Fibroblast of villous mesenchyme (primary cell): ENCODE data around the gene ROPN1L. TPM values are rescaled to one million over a fixed set of nuclear protein-coding genes. Genes with fewer than 3 reads are reported as not detected.
"Not testable (repeated sequence)": the region's sequence is repeated elsewhere in the genome, so short reads cannot be mapped to it uniquely, and the experiment has no call there.

Experiments
- DNase-seq: peaks from one replicate; pipeline ENCODE4 v3.0.0-alpha.2; 2010; ENCODE audit warnings: low read depth
- H3K4me3 ChIP-seq: 2 replicates; pipeline ENCODE4 v1.5.1; 2011; ENCODE audit warnings: low read depth, mild to moderate bottlenecking, low read length
- CTCF ChIP-seq: IDR thresholded peaks from 2 replicates; pipeline ENCODE4 v1.5.1; 2012; ENCODE audit warnings: low read depth, mild to moderate bottlenecking, low read length; ENCODE audit not compliant: insufficient read depth
- small RNA-seq: library from RNA; depleted of rRNA; stranded (forward); fragments of <200 nt; gene quantifications from one replicate; pipeline ENCODE3, GENCODE V24; 2012
- total RNA-seq: library from RNA; depleted of rRNA; stranded (reverse); fragments of >200 nt; gene quantifications from 2 replicates; pipeline ENCODE4 v1.2.3, GENCODE V29; 2012

Gene ROPN1L
- total RNA-seq, 1 donor, result 0.43 TPM

DNA sequence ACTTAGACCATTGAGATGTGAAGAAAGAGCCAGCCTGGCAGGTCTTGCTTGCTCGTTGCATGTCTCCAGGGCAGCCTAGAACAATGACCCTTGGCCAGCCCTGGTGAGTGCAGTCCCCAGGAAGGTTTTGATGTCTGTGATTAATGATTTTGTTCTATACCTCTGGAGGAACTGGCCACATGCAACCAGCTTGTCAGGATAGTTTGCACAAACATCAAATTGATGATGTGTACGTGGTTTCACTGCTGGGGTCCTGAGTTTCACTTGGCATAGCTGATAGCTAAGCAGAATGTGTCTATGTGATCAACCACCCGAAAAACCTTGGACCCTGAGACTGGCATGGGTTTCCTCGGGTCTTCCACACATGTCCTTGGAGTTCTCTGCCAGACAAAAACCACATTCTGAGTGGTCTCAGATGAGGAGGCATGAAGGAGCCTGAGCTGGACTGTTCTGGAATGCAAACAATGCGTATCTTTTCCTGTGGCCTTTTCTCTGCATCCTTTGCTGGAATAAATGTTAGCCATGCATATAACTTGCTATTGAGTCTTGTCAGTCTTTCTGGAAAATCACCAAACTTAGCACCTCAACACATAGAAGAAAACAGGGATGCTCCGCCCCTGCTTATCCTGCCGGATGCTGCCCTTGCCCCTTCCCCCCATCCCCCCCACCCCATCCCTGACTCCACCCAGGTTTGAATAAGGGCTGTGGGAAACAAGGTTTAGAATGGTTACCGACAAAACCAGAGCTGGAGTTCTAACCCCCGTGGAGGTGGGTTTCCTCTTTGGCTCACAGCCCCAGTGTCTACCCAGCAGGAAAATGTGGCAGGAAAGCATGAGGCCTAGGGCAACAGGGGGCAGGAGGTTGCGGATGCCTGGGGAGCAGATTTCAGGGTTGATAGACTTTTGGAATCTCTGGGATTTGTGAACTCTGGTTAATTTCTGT is 72.1 kb downstream of the ROPN1L start:
- DNase-seq, result peak; percentile 67
- H3K4me3 ChIP-seq, result no peak overlapping the region
- no peak for TF ChIP-seq CTCF

DNA sequence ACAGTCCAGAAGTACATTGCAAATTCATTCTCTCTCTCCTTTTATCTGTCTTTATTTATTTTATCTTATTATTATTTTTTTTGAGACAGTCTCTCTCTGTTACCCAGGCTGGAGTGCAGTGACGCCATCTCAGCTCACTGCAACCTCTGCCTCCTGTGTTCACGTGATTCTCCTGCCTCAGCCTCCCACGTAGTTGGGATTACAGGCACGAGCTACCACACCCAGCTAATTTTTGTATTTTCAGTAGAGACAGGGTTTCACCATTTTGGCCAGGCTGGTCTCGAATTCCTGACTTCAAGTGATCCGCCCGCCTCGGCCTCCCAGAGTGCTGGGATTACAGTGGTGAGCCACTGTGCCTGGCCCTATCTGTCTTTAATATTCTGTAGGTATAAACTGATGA is 72.9 kb downstream of the ROPN1L start:
- not testable (repeated sequence) for DNase-seq, H3K4me3 ChIP-seq

Small RNA genes within 50 kb of the gene (small RNA-seq; reads per million reads assigned to genes)
- not detected for gene MIR6131

Other genes with a start within 250 kb of the ROPN1L start
- 13.2 and 16.8 TPM in 2 replicates for gene ATPSCKMT, start 192.0 kb upstream of the ROPN1L start, total RNA-seq
- 313 and 425 TPM in 2 replicates for gene CCT5, start 191.6 kb upstream of the ROPN1L start, total RNA-seq
- gene CMBL, start 134.0 kb upstream of the ROPN1L start, total RNA-seq, result 4.2 and 8.2 TPM in 2 replicates
- 40.6 and 69.5 TPM in 2 replicates for gene MARCHF6, start 88.2 kb upstream of the ROPN1L start, total RNA-seq
- gene ANKRD33B, start 122.2 kb downstream of the ROPN1L start, total RNA-seq, result 1.6 and 2.6 TPM in 2 replicates